HG02840 (cell line): ENCODE measurements around the gene TTC16.

Source experiments
- ATAC-seq: cut with Tn5 transposase; IDR thresholded peaks from one replicate; pipeline ENCODE4 v1.9.1; 2021; ENCODE audit warnings: mild to moderate bottlenecking, moderate library complexity, moderate number of reproducible peaks; ENCODE audit not compliant: unreplicated experiment, low FRiP score

TTC16 gene, protein sequence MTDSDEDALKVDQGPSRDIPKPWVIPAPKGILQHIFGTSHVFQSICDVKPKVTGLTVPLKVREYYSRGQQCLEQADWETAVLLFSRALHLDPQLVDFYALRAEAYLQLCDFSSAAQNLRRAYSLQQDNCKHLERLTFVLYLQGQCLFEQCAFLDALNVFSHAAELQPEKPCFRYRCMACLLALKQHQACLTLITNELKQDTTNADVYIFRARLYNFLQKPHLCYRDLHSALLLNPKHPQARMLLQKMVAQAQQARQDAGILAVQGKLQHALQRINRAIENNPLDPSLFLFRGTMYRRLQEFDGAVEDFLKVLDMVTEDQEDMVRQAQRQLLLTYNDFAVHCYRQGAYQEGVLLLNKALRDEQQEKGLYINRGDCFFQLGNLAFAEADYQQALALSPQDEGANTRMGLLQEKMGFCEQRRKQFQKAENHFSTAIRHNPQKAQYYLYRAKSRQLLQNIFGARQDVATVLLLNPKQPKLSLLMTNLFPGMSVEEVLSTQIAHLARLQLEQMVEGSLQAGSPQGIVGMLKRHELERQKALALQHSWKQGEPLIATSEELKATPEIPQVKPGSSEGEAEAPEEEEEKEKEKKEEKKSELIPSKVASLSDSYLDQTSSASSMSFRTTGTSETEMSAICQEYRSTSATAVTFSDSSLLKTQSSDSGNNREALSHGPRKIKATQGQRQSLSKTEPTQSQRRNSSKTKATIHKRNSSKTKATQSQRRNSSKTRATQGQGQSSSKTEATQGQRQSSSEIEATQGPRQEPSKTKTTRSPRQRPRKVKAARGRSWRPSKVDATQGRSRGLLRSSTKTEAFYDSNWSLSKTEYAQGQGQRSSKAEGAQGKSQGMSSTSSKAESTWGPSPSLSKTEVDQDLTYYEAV

GRCh38 chr9:127715470-127716337, at the start of gene TTC16, which contains the start of gene PTRH1:
TSS of gene TTC16 (plus strand) at chr9:127716079. CDS start at chr9:127716146, 67 bp downstream.
TSS of gene PTRH1 (minus strand) at chr9:127715663. CDS start at chr9:127715639, 24 bp downstream.
- ATAC-seq = peak; percentile 91

DNA sequence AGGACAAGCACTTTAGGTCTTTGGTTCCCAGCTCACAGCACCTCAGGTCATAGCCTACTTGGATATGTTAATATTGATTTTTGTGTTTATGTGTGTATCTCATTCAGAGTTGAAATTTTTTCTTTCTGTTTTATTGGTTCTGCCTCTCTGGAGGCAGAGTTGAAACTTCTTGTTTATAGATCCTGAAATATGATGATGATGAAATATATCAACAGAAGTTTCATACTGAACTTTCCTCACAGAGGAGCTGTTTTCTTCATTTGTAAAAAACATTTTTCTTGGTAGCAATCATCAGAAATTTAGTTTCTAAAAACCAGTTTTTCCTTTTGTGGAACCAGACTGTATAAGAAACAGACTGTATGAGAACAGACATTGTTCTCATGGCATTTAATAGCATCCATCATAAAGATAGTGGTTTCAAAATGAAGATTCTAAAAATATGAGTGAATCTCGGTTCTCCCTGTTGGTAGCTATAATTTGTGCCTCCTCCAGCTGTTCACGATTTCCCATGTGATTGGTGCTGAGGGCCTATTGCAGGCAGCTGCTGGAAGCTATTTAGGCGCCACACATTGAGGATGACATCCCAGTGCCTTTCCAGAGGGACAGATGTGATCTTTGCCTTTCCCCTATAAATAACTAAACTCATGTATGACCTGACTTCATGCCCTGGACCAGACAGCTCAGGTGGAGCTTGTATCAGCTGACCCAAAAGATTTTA, 48.6 kb upstream of the TTC16 start:
- ATAC-seq = no peak

GRCh38 chr9:127667906-127668305, 48.0 kb upstream of the TTC16 start:
- no peak for ATAC-seq

GRCh38 chr9:127673234-127673633, 42.6 kb upstream of the TTC16 start:
- no peak for ATAC-seq

DNA sequence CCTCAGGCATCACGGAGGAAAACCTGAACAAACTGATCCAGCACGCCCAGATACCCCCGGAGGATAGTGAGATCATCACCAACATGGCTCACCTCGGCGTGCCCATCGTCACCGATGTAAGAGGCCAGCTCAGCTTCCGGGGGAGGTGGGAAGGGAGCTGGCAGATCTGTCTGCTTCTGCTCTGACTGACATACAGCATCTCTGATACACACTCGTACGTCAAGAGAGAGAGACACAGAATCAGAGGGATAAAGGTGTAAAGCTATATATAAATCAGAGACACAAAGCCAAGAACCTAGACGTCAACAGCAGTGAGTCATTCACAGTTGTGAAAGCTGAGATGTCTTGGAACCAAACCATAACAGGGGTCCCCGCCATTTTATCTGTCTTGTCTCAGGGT, 39.2 kb upstream of the TTC16 start:
- ATAC-seq = no peak

DNA sequence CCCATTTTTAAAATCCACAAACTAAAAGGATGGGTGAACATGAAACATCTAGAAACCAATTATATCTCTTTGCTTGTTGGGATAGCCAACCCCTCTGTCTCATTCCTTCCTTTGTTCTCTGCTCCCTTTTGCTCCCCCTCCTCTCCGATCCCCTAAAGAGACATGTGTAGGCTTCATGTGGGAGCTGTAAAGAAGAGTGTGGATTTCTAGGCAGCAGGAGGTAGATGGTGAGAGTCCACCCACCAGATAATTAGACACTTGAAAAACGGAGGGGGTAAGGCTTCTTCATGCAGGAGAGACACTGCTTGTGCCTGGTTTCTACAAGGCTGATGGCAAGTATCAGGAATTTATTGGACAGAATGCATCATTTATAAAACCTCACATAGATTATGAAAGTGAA, 36.4 kb upstream of the TTC16 start:
- ATAC-seq = no peak

DNA sequence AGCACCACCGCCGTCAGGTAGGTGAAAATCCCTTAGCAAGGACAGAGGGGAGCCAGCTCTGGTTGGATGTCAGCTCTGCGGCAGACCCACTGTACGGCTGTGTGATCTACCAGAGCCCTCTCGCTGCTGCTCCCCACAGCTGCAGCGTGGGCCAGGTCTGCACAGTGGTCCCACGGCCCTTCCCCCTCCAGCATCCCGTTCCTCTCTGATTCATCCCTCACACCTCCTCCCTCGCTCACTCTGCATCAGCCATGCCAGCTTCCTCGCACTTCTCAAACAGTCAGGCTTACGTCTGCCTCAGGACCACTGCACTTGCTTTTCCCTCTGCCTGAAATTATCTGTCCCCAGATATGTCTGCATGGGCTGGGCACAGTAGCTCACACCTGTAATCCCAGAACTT, 35.7 kb upstream of the TTC16 start:
- no peak for ATAC-seq

GRCh38 chr9:127680846-127681245, 35.0 kb upstream of the TTC16 start:
- no peak for ATAC-seq

- ATAC-seq = no peak
Observed at GRCh38 chr9:127682351-127683136, 33.3 kb upstream of the TTC16 start.

DNA sequence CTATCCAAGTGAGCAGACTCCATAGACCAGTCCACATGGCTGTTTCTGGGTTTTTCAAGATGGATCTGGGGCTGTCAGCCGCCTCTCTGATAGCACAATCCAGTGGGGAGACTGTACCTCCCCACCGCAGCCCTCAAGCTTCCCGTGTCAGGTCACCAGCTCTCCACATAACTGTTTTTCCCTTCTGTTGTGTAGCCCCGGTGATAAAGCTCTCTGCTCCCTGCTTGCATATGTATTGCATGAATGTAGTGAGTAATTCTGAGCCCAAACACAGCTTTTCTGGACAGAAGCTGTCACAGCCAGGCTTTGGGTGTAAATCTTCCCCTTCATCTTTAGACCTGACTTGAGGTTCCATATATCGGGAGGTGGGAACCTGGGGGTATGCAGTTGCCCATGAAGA, 32.2 kb upstream of the TTC16 start:
- no peak for ATAC-seq

GRCh38 chr9:127684576-127684975, 31.3 kb upstream of the TTC16 start:
- no peak for ATAC-seq

- no peak for ATAC-seq
Observed at GRCh38 chr9:127686461-127687393, 29.2 kb upstream of the TTC16 start.

DNA sequence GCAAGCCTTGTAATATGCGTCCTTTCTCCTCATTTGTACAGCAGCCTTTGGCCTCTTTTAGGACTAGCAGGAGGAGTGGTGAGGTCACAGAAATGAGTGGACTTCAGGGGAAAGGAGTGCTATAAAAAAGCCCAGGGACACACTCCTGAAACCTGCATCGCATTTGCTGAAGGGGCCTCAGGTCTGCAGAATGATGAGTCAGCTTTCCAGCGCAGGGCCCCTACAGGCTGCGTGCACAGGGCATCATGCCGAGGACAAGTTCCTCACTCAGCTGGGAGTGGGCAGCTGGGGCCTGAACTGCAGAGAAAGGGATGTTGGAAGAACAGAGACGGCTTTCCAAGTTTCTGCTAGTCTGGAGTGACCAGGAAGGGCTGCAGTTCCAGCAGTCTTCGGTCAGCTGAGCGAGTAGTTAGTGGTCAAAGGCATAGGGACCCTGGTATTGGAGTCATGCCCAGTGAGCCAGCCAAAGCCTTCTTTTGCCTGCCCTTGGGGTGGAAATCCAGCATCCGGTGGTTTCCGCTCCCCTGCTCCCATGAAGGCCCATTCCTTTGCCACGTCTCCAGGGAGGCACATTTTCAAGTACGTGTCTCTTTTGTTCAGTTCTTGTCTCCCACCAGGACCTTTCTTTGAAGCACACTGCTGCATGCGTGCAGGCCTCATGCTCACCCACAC, 26.4 kb upstream of the TTC16 start:
- ATAC-seq = no peak

DNA sequence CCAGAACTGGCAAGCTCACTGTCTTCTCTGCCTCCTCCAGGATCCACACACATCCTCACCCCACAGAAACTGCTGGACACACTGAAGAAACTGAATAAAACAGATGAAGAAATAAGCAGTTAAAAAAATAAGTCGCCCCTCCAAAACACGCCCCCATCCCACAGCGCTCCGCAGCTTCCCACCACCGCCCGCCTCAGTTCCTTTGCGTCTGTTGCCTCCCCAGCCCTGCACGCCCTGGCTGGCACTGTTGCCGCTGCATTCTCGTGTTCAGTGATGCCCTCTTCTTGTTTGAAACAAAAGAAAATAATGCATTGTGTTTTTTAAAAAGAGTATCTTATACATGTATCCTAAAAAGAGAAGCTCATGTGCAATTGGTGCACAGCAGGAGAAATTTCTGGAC, 25.1 kb upstream of the TTC16 start:
- ATAC-seq = no peak

GRCh38 chr9:127692071-127692470, 23.8 kb upstream of the TTC16 start:
- ATAC-seq = no peak

- no peak for ATAC-seq
Observed at GRCh38 chr9:127693143-127693542, 22.7 kb upstream of the TTC16 start.

DNA sequence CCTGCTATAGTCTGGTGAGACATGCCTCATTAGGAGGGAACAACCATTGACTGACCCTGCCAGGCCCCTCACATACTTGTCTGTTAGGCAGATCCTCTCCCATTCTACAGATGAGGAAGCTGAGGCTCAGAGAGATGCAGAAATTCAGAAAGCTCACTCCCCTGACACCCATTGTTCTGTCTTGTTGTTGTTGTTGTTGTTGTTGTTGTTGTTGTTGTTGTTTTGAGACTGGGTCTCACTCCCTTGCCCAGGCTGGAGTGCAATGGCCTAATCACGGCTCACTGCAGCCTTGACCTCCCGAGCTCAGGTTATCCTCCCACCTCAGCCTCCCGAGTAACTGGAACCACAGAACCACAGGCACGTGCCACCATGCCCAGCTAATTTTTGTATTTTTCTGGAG, 22.2 kb upstream of the TTC16 start:
- no peak for ATAC-seq
